Liver (tissue), 3 donors: ENCODE data around the gene RPS29.

Experiments used
- SP1 ChIP-seq: IDR thresholded peaks from 2 replicates; pipeline ENCODE4 v1.6.1; 2018; ENCODE audit warnings: antibody characterized with exemption, mild to moderate bottlenecking
- TF ChIP-seq, protein P1 (sequence below): fragments of 150-350 bp; IDR thresholded peaks from 2 replicates; pipeline ENCODE4 v1.5.1; 2017; ENCODE audit warnings: improper control_type of control experiment, low read depth, low read length; ENCODE audit not compliant: missing input control
- donor health status: healthy.
- donor health status: healthy.

DNA sequence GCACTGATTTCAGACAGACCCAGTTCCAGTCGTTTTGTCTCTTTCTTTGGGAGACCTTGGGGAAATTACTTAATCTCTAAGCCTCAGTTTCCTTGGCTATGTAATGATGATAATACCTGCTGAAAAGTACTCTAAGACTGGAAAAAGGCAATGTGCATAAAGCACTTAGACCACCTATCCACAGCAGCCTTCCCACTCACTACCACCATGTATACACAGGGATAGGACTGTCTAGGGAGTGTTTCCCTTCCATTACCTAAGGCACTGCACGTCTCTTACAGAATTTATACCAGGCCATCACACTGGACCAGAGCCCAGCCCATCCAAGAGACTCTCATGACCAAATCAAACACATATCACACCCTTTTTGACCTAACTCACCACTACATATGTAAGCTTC lies 6.3 kb downstream of the RPS29 start:
- TF ChIP-seq SP1, result no peak
- TF ChIP-seq, protein P1, sequence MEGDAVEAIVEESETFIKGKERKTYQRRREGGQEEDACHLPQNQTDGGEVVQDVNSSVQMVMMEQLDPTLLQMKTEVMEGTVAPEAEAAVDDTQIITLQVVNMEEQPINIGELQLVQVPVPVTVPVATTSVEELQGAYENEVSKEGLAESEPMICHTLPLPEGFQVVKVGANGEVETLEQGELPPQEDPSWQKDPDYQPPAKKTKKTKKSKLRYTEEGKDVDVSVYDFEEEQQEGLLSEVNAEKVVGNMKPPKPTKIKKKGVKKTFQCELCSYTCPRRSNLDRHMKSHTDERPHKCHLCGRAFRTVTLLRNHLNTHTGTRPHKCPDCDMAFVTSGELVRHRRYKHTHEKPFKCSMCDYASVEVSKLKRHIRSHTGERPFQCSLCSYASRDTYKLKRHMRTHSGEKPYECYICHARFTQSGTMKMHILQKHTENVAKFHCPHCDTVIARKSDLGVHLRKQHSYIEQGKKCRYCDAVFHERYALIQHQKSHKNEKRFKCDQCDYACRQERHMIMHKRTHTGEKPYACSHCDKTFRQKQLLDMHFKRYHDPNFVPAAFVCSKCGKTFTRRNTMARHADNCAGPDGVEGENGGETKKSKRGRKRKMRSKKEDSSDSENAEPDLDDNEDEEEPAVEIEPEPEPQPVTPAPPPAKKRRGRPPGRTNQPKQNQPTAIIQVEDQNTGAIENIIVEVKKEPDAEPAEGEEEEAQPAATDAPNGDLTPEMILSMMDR, result no peak
